HG03442 (cell line): ENCODE results near the gene PDE4D.
"Not testable (repeated sequence)": the region's sequence is repeated elsewhere in the genome, so short reads cannot be mapped to it uniquely, and the experiment has no call there.

ENCODE experiments used
- ATAC-seq: cut with Tn5 transposase; IDR thresholded peaks from one replicate; pipeline ENCODE4 v1.9.1; 2021; ENCODE audit warnings: mild to moderate bottlenecking, moderate library complexity; ENCODE audit not compliant: unreplicated experiment

Gene PDE4D

DNA sequence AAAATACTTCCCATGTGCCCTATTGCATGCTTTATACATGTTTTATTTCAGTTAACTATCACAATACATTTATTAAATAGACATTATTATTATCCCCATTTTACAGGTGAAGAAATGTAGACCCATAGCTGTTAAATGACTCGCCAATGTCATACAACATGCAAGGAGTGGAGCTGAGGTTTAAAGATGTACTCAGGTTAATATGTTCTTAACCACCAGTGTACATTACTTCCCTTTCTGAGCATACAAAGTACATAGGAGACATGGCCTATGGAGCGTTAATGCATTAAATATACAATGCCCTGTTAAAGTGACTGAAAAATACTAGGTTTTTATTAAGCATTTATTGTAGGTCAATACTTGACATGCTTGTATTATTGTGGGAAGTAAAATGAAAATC is 407.0 kb downstream of the PDE4D start:
- ATAC-seq, result no peak

GRCh38 chr5:59485629-59486439 is 407.7 kb downstream of the PDE4D start:
- ATAC-seq, result no peak

DNA sequence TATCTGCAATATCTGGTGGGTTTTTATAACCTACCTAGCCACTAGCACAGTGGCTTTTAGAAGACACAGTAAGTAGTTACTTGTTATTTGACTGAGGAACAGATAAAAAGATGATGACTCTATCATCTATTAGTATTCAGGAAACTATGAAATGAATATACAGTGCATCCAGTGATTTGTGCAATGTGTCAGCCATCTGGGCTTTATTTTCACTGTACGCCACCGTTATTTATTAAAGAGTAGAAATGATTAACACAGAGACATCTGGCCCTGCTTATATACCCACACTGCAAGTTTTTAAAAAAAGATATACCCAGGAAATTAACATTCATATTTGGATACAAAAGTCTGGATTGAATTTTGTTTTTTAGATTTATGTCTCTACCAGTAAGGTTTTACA is 408.4 kb downstream of the PDE4D start:
- no peak for ATAC-seq

GRCh38 chr5:59484618-59485017 is 408.9 kb downstream of the PDE4D start:
- ATAC-seq, result no peak

- ATAC-seq, result no peak
These were observed 409.5 kb downstream of the PDE4D start for GRCh38 chr5:59483971-59484472.

GRCh38 chr5:59479086-59479485 is 414.4 kb downstream of the PDE4D start:
- no peak for ATAC-seq

DNA sequence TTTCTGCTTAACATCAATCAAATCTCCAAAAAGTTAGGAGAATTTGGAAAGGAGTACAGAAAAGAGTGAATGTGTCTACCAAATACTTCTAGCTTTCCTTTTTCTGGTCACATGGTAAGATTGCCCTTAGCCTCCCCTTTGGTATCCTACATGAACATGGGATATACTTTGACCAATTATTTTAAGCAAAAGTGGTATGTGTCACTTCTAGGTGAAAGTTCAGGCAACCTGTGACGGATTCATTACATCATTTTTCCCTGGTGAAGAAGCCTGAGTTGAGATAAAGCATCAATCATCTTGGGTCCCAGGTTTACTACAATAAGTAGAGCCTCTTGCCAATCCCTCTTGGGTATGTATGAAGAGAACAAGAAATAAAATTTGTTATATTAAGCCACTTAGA is 419.2 kb downstream of the PDE4D start:
- no peak for ATAC-seq

DNA sequence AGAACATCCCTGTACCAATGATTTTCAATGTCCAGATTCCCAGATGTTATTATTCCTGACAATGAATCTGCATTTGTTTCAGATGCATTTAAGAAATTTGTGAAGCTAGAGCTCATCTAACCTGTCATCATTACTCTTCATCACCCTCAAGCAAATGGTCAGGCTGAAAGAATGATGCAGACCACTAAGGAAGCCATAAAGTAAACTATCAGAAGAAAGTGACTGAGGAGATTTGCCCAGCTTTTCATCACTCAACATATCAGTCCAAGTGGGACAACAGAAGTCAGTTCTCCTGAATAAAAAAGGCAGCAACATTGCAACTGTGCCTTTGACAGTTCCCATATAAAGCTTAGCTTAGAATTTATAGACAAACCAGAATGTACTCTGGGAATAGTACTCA is 419.9 kb downstream of the PDE4D start:
- ATAC-seq, result no peak

GRCh38 chr5:59471463-59471862 is 422.1 kb downstream of the PDE4D start:
- no peak for ATAC-seq

GRCh38 chr5:59467969-59468368 is 425.6 kb downstream of the PDE4D start:
- ATAC-seq, result no peak

DNA sequence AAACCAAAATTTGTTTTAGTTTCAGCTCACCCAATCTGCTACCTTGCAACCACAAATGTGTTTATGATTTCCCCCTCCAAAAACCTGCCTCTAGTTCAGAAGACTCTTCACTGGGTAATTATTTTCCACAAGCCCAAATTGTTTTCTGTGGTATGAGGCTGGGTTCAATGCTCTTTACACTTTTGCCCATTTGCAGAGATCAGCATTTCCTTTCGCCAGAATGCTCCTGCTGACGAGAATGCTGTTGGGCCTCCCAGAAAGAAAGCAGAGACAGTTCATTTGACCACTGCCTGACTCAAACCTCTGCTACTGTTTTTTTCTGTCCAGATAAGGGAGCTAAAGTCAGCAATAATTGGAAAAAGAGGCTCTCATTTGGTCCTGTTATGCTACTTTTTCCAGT is 427.3 kb downstream of the PDE4D start:
- ATAC-seq, result no peak

DNA sequence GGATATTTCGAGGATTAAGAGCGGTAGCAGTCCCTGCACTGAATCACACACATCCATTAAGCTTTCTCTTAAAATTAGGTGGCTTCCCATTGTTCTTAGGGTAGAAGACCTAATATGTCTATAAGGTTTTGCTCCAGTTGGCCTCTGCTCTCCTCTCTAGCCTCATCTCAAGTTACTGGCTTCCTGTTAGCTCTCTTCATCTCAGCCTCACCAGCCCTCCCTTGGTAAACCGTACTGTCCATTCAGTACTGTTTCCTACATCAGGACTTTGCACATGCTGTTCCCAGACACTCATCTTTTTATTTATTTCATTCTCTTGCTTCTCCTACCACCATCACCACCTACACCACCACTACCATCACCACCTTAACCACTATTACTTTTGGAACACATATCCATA is 428.6 kb downstream of the PDE4D start:
- ATAC-seq, result no peak

GRCh38 chr5:59463618-59464166 is 429.8 kb downstream of the PDE4D start:
- not testable (repeated sequence) for ATAC-seq

DNA sequence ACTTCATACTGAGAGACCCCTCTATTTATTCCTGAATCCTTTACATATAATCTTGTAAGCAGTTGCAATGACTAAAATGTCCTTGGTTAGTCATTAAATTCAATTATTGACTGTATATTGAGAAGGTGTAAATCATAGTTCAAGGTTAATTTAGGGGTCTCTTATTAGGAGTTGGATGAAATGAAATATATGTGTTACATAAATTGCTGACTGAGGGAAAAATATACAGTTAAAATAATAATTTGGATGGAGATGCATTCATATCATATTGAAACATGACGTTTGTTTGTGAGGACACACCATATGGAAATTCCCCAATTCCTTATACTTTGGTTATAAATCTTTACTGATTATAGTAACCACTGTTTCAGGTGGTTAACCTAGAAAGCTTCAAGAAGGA is 430.6 kb downstream of the PDE4D start:
- no peak for ATAC-seq

GRCh38 chr5:59460368-59461153 is 433.0 kb downstream of the PDE4D start:
- no peak for ATAC-seq

DNA sequence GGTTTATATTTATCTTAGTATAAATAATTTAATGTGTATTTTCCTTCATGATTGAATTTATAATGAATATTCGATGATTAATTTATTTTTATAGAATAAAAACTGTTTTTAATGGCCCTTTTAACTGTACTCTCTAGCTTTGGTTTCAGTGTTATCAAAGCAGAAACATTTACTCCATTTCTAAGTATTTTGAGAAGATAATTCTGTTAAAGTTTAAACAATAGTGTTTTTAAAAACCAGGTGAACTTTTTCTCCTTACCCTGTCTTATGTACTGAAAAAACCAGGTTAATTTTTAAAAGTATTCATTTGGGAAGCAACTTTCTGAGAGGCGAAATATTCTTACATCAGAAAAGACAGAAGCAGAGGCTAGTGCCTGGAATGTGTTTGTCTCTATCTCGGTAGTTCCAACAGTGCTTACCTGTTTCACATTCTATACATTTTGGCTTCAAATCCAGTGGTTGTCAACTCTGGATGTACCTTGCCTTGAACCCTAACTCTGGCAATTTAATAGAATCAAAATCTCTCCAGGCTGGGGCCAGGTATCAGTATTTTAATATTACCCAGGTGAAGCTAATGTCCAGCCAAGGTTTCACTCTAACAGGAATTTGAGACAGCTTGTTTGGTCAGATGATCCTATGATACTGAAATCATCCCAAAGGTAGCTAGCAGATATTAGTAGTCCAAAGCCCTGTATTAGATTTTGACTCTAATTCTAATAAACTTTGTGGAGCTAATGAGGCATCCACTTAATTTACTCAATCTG is 434.4 kb downstream of the PDE4D start:
- no peak for ATAC-seq

- no peak for ATAC-seq
These were observed 435.2 kb downstream of the PDE4D start for GRCh38 chr5:59458321-59458720.

DNA sequence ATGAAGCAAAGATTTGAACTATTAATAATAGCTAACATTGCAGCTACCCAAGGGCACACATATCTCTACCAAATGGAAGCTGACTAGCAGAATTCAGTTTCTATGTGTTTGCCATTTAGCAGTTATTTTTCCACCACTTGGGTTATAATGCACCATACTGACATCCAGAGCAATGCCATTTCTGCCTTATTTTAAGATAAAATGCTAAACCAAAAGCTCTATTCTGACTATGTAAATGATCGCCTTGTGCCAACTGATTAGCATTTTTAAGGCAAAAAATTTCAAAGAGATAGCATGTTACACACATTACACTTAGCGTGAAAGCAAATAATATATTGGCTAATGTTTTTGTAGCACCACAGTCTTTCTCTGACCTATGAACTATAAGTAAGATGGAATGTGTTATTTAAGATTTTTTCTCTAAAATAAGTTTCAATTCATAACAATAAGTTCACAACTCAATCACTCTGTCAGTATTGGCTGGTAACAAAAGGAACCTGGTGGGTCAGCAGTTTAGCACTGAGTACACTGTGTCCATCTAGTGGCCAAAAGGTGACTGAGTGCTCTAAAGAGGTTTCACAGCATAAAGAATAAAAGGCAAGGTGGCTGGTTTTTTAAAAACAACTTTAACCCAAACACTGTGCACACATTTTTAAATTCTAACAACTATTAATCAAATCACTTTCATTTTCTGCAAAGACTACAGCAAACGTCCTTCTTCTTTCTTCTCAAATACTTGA is 443.5 kb downstream of the PDE4D start:
- no peak for ATAC-seq

GRCh38 chr5:59446356-59446755 is 447.2 kb downstream of the PDE4D start:
- no peak for ATAC-seq

GRCh38 chr5:59445741-59446140 is 447.8 kb downstream of the PDE4D start:
- ATAC-seq, result no peak
